ENCODE measurements around the gene FRAT2. TPM values are rescaled to one million over a fixed set of nuclear protein-coding genes. Genes with fewer than 3 reads are reported as not detected.
"Not testable (repeated sequence)": the region's sequence is repeated elsewhere in the genome, so short reads cannot be mapped to it uniquely, and the experiment has no call there.

The FRAT2 gene
- polyA plus RNA-seq, 4 donors = 4.5 to 13.2 (median 12.2) TPM

GRCh38 chr10:97292862-97293198 lies 41.7 kb downstream of the FRAT2 start:
- DNase-seq (ENCODE audit: low read depth in 4 of 4, low spot score in 3 of 4) = no peak

GRCh38 chr10:97292097-97292861 lies 42.2 kb downstream of the FRAT2 start, which contains the start of gene ARHGAP19:
Gene ARHGAP19 (minus strand): TSS chr10:97292637. CDS start chr10:97292627, 10 bp downstream.
- DNase-seq (ENCODE audit: low read depth in 4 of 4, low spot score in 3 of 4) = peak; percentile 95 to 97 (median 96)

- DNase-seq (ENCODE audit: low read depth in 4 of 4, low spot score in 3 of 4) = peak in 1 of 4 donors; percentile 12
Measured at GRCh38 chr10:97291357-97292096, 43.0 kb downstream of the FRAT2 start.

- not testable (repeated sequence) for DNase-seq (ENCODE audit: low read depth in 4 of 4, low spot score in 3 of 4)
Measured at GRCh38 chr10:97290576-97291356, 43.8 kb downstream of the FRAT2 start.

GRCh38 chr10:97290076-97290475 lies 44.5 kb downstream of the FRAT2 start:
- not testable (repeated sequence) for DNase-seq (ENCODE audit: low read depth in 4 of 4, low spot score in 3 of 4)

Other genes starting within 250 kb of the FRAT2 start
- 1 to 10 TPM; 4.3 to 8.2 (median 6.5) TPM for gene SLIT1, start 148.8 kb downstream of the FRAT2 start, polyA plus RNA-seq (ENCODE audit: insufficient read length in 4 of 4)
- 10 to 100 TPM; 20.9 to 37.9 (median 31.1) TPM for gene ARHGAP19, start 42.1 kb downstream of the FRAT2 start, polyA plus RNA-seq (ENCODE audit: insufficient read length in 4 of 4)
- gene FRAT1, start 15.5 kb downstream of the FRAT2 start, polyA plus RNA-seq (ENCODE audit: insufficient read length in 4 of 4) = 1 to 10 TPM; 2.9 to 4.1 (median 3.8) TPM
- gene RRP12, start 66.6 kb upstream of the FRAT2 start, polyA plus RNA-seq (ENCODE audit: insufficient read length in 4 of 4) = 10 to 100 TPM; 14.8 to 28.2 (median 20.7) TPM
- 100 to 1,000 TPM; 174 to 184 (median 179) TPM for gene PGAM1, start 91.5 kb upstream of the FRAT2 start, polyA plus RNA-seq (ENCODE audit: insufficient read length in 4 of 4)
- 10 to 100 TPM; 28.7 to 41.0 (median 34.3) TPM for gene EXOSC1, start 111.3 kb upstream of the FRAT2 start, polyA plus RNA-seq (ENCODE audit: insufficient read length in 4 of 4)
- 10 to 100 TPM; 33.8 to 41.0 (median 38.8) TPM for gene ZDHHC16, start 111.4 kb upstream of the FRAT2 start, polyA plus RNA-seq (ENCODE audit: insufficient read length in 4 of 4)
- 100 to 1,000 TPM in 1 of 4 donors, 10 to 100 TPM in 3; 69.6 to 107 (median 88.2) TPM for gene MMS19, start 163.7 kb upstream of the FRAT2 start, polyA plus RNA-seq (ENCODE audit: insufficient read length in 4 of 4)
- gene UBTD1, start 164.2 kb upstream of the FRAT2 start, polyA plus RNA-seq (ENCODE audit: insufficient read length in 4 of 4) = 10 to 100 TPM in 1 of 4 donors, 1 to 10 TPM in 3; 6.2 to 12.7 (median 6.7) TPM
- gene ANKRD2, start 238.1 kb upstream of the FRAT2 start, polyA plus RNA-seq (ENCODE audit: insufficient read length in 4 of 4) = under 1 TPM; 0.40 to 0.49 (median 0.44) TPM
- 10 to 100 TPM in 3 of 4 donors, 1 to 10 TPM in 1; 1.2 to 55.6 (median 39.0) TPM for gene HOGA1, start 249.7 kb upstream of the FRAT2 start, polyA plus RNA-seq (ENCODE audit: insufficient read length in 4 of 4)